ENCODE data around the gene VEGFA. TPM values are rescaled to one million over a fixed set of nuclear protein-coding genes. Genes with fewer than 3 reads are reported as not detected.

VEGFA gene
- polyA plus RNA-seq, 1 donor, result 198 TPM

DNA sequence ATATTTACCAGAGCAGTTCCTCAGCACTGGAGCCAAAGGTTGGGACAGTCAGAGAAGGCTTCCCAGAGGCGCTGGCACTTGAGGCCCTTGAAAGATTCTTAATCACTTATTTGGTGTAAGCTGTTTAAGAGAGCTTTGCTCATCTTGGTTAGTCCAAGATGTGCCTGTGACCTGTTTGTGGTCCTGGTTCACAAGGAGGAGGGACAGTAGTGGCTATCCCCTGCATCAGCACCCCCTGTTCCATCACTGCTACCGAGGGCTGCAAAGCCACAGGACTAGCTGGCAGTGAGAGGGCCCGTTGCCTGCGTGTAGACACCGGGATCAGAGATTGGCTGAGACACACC is 35.7 kb downstream of the VEGFA start:
- no CpG with 5 or more reads among the region's 5 CpGs for WGBS (ENCODE audit: insufficient coverage, low lambda C conversion rate)
- Histone ChIP-seq H3K4me1 (ENCODE audit: control insufficient read depth, insufficient read depth, low read length) (peaks cover 75% of the 10 kb centered on the region), H3K27me3 (ENCODE audit: control insufficient read depth, insufficient read depth, low read length) (no peaks in the 10 kb centered on the region), H3K36me3 (ENCODE audit: control insufficient read depth, insufficient read depth, low read length) (no peaks in the 10 kb centered on the region), H3K4me3 (ENCODE audit: low read length) (peak overlapping the region; percentile 10), H3K9me3 (ENCODE audit: control insufficient read depth, low read depth, low read length) (no peaks in the 10 kb centered on the region), H3K27ac (ENCODE audit: low read length) (peak overlapping the region; percentile 96)
- no peak for DNase-seq

DNA sequence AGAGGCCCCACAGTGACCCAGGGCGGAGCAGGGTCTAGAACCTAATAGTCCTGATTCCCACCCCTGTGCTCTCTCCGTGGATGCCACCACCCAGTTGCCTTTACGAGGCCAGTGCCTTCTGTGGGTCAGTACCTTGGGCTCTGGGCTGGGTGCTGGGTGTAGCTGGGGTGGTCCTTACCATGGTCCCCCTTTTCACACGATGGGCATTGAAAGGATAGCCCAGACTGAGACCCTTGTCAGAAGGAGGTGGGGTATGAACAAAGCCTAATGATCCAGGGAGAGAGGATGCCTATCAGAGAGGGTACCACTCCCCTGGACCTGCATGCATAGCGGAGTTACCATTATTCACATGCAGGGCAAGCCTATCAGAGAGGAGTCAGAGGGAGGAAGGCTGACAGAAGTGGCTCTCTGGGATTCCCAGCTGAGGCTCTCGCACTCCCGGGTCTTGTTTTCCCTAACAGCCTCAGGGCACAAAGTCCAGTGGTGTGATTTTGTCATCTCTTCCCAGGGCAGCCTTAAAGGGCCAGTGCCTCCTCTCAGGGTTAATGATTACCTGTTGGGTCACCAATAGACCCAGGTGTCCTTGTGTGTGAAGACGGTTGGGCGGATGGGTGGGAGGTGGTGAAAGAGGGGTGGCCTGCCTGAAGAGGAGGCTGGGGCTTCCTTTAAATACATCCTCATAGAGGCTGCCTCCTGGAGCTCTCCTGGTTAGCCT is 36.2 kb downstream of the VEGFA start:
- Histone ChIP-seq H3K9me3 (ENCODE audit: control insufficient read depth, low read depth, low read length) (no peaks in the 10 kb centered on the region), H3K27me3 (ENCODE audit: control insufficient read depth, insufficient read depth, low read length) (no peaks in the 10 kb centered on the region), H3K36me3 (ENCODE audit: control insufficient read depth, insufficient read depth, low read length) (no peaks in the 10 kb centered on the region), H3K27ac (ENCODE audit: low read length) (peak overlapping the region; percentile 96), H3K4me1 (ENCODE audit: control insufficient read depth, insufficient read depth, low read length) (peaks cover 78% of the 10 kb centered on the region), H3K4me3 (ENCODE audit: low read length) (peak overlapping the region; percentile 10)
- no CpG with 5 or more reads among the region's 9 CpGs for WGBS (ENCODE audit: insufficient coverage, low lambda C conversion rate)
- DNase-seq, result peak; percentile 95 to 98

GRCh38 chr6:43806758-43807227 is 36.8 kb downstream of the VEGFA start:
- Histone ChIP-seq H3K9me3 (ENCODE audit: control insufficient read depth, low read depth, low read length) (no peaks in the 10 kb centered on the region), H3K27me3 (ENCODE audit: control insufficient read depth, insufficient read depth, low read length) (no peaks in the 10 kb centered on the region), H3K4me1 (ENCODE audit: control insufficient read depth, insufficient read depth, low read length) (peaks cover 84% of the 10 kb centered on the region), H3K36me3 (ENCODE audit: control insufficient read depth, insufficient read depth, low read length) (no peaks in the 10 kb centered on the region), H3K27ac (ENCODE audit: low read length) (peak overlapping the region; percentile 96), H3K4me3 (ENCODE audit: low read length) (no peak overlapping the region)
- no peak for DNase-seq
- no CpG with 5 or more reads among the region's 5 CpGs for WGBS (ENCODE audit: insufficient coverage, low lambda C conversion rate)

DNA sequence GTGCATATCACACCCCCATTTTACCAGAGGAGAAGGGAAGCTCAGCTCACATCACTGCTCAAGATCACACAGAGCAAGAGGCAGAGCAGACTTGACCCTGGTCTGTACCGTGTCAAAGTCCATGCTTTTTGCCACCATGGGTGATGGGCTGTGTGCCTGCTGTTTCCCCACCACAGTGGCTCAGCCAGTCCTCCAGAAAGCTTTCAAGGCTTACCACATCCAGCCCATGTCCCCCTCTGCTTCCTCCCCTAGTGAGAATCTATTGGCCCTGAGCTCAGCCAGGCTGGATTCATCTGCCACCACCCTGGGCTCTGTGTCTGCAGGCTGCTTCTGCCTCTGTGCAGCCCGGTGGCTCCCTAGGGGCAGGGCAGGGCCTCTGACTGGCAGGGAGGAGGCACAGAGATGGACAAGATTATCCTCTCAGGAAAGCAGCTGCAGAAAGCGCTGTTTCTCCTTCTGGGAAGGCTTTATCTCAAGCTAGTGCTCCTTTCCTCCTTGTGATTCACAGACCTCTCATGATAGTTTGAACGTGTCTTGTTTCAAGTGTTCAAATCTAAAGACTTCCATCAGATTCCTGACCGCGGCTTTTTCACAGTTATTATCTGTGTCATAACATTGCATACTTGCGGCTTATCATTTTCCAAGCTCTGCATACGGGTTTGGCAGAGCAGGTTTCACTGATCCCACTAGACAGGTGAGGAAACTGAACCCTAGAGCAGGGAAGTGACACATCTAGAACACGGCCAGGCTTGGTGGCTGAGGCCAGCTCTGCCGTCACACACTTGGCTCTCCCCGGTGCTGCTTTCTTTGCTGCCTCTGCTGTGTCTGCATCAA is 37.4 kb downstream of the VEGFA start:
- H3K36me3 ChIP-seq (ENCODE audit: control insufficient read depth, insufficient read depth, low read length), result no peaks in the 10 kb centered on the region
- H3K27ac ChIP-seq (ENCODE audit: low read length), result peak overlapping the region; percentile 96
- peaks cover 84% of the 10 kb centered on the region for H3K4me1 ChIP-seq (ENCODE audit: control insufficient read depth, insufficient read depth, low read length)
- H3K27me3 ChIP-seq (ENCODE audit: control insufficient read depth, insufficient read depth, low read length), result no peaks in the 10 kb centered on the region
- DNase-seq, result peak; percentile 71 to 84
- no peak overlapping the region for H3K4me3 ChIP-seq (ENCODE audit: low read length)
- WGBS (ENCODE audit: insufficient coverage, low lambda C conversion rate), result no CpG with 5 or more reads among the region's 11 CpGs
- H3K9me3 ChIP-seq (ENCODE audit: control insufficient read depth, low read depth, low read length), result no peaks in the 10 kb centered on the region

- Histone ChIP-seq H3K27ac (ENCODE audit: low read length) (peak overlapping the region; percentile 96), H3K4me1 (ENCODE audit: control insufficient read depth, insufficient read depth, low read length) (peaks cover 81% of the 10 kb centered on the region), H3K4me3 (ENCODE audit: low read length) (no peak overlapping the region), H3K36me3 (ENCODE audit: control insufficient read depth, insufficient read depth, low read length) (no peaks in the 10 kb centered on the region), H3K27me3 (ENCODE audit: control insufficient read depth, insufficient read depth, low read length) (no peaks in the 10 kb centered on the region), H3K9me3 (ENCODE audit: control insufficient read depth, low read depth, low read length) (no peaks in the 10 kb centered on the region)
- WGBS (ENCODE audit: insufficient coverage, low lambda C conversion rate), result 100% methylated on average over 1 of the region's 7 CpGs
- no peak for DNase-seq
Measured at GRCh38 chr6:43808412-43808811, 38.4 kb downstream of the VEGFA start.

DNA sequence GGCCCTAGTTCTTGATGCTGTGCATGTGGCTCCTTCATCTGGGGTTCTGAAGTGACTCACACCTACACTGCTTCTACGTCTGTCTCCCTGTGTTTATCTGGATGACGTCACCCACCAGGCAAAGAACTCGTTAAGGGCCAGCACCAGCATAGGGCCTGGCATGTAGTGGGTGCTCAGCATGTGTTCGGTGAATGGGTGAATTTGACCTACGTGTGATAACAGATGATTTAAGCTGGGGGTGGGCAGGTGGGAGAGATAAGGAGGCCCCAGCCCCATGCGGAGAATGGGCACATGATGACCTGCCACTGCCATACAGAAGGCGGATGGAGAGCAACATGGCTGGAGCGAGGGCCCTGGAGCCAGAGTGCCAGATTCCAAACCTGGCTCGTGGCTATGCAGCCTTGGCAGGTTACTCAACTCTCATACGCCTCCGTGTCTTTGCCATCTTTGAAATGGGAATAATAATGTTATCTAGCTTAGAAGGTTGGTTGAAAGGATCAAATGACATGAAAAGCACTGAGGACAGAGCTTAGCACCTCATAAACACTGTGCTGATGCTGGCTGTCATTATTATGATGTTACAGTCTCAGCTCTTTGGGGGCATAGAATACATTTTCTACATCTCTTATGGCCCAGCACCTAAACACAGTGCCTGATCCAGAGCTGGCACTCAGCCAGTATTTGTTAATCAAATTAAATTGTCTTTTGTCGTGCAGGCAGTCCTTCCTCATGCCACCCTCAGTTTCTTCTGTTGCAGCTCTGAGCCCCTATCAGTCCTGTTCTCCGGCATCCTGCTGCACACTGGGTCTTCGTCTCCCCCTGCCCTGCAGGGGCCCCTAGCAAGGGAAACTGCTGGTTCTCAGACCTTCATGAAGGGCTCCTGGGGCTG is 39.6 kb downstream of the VEGFA start:
- WGBS (ENCODE audit: insufficient coverage, low lambda C conversion rate), result no CpG with 5 or more reads among the region's 14 CpGs
- DNase-seq, result peak; percentile 48 to 80

DNA sequence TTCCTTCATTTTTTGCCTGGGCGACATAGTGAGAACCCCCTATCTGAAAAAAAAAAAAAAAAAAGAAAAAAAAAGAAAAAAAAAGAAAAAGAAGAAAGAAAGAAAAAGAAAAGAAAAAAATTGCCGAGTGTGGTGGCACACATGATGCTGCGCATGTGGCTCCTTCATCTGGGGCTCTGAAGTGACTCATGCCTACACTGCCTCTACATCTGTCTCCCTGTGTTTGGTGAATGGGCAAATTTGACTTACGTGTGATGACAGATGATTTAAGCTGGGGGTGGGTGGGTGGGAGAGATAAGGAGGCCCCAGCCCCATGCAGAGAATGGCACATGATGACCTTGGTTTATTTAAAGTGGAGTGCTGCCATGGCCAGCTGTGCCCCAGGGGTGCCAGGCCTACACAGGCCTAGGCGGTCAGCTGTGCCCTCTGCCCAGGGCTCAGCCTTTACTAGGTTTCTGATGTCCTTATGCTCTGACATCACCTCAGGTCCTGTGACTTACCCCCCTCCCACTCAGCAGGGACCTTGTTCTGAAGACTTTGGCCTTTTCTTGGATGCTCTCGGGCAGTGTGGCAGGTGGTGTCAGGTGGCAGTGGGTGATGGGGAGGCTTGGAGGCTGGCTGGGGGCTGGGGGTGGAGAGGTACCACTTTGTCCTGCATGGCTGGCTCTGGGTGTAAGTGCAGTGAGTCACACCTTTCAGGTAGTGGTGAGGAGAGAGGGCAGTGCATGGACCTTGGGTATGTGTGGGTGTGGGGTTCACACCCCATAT is 41.1 kb downstream of the VEGFA start:
- Histone ChIP-seq H3K27ac (ENCODE audit: low read length) (peak overlapping the region; percentile 79), H3K4me1 (ENCODE audit: control insufficient read depth, insufficient read depth, low read length) (peaks cover 73% of the 10 kb centered on the region), H3K36me3 (ENCODE audit: control insufficient read depth, insufficient read depth, low read length) (no peaks in the 10 kb centered on the region), H3K9me3 (ENCODE audit: control insufficient read depth, low read depth, low read length) (no peaks in the 10 kb centered on the region), H3K27me3 (ENCODE audit: control insufficient read depth, insufficient read depth, low read length) (no peaks in the 10 kb centered on the region), H3K4me3 (ENCODE audit: low read length) (no peak overlapping the region)
- DNase-seq, result peak; percentile 94 to 97
- 100% methylated on average over 1 of the region's 6 CpGs for WGBS (ENCODE audit: insufficient coverage, low lambda C conversion rate)

More for the DNA sequence above, 39.6 kb downstream of the VEGFA start:
- Histone ChIP-seq H3K9me3 (ENCODE audit: control insufficient read depth, low read depth, low read length) (no peaks in the 10 kb centered on the region), H3K36me3 (ENCODE audit: control insufficient read depth, insufficient read depth, low read length) (no peaks in the 10 kb centered on the region), H3K4me3 (ENCODE audit: low read length) (no peak overlapping the region), H3K27me3 (ENCODE audit: control insufficient read depth, insufficient read depth, low read length) (no peaks in the 10 kb centered on the region), H3K4me1 (ENCODE audit: control insufficient read depth, insufficient read depth, low read length) (peaks cover 81% of the 10 kb centered on the region), H3K27ac (ENCODE audit: low read length) (peak overlapping the region; percentile 79)

- no peak overlapping the region for H3K4me3 ChIP-seq (ENCODE audit: low read length)
- no peak for DNase-seq
- peak overlapping the region; percentile 79 for H3K27ac ChIP-seq (ENCODE audit: low read length)
- no peaks in the 10 kb centered on the region for H3K9me3 ChIP-seq (ENCODE audit: control insufficient read depth, low read depth, low read length)
- no peaks in the 10 kb centered on the region for H3K36me3 ChIP-seq (ENCODE audit: control insufficient read depth, insufficient read depth, low read length)
- no CpG with 5 or more reads among the region's 2 CpGs for WGBS (ENCODE audit: insufficient coverage, low lambda C conversion rate)
- H3K4me1 ChIP-seq (ENCODE audit: control insufficient read depth, insufficient read depth, low read length), result peaks cover 75% of the 10 kb centered on the region
- no peaks in the 10 kb centered on the region for H3K27me3 ChIP-seq (ENCODE audit: control insufficient read depth, insufficient read depth, low read length)
Measured at GRCh38 chr6:43811733-43812099, 41.7 kb downstream of the VEGFA start.

- peaks cover 74% of the 10 kb centered on the region for H3K4me1 ChIP-seq (ENCODE audit: control insufficient read depth, insufficient read depth, low read length)
- 73% methylated on average over 3 of the region's 8 CpGs for WGBS (ENCODE audit: insufficient coverage, low lambda C conversion rate)
- H3K9me3 ChIP-seq (ENCODE audit: control insufficient read depth, low read depth, low read length), result no peaks in the 10 kb centered on the region
- H3K27me3 ChIP-seq (ENCODE audit: control insufficient read depth, insufficient read depth, low read length), result no peaks in the 10 kb centered on the region
- no peak overlapping the region for H3K4me3 ChIP-seq (ENCODE audit: low read length)
- peak overlapping the region; percentile 77 for H3K27ac ChIP-seq (ENCODE audit: low read length)
- peak; percentile 97 to 98 for DNase-seq
- no peaks in the 10 kb centered on the region for H3K36me3 ChIP-seq (ENCODE audit: control insufficient read depth, insufficient read depth, low read length)
Measured at GRCh38 chr6:43812850-43813578, 43.0 kb downstream of the VEGFA start.

Data from large intestine (tissue), 3 donors.